ENCODE measurements around the gene MAP4K2. TPM values are rescaled to one million over a fixed set of nuclear protein-coding genes. Genes with fewer than 3 reads are reported as not detected.
A peak's percentile ranks its signal among the peaks of the same experiment; 100 is the strongest.

The MAP4K2 gene
- total and polyA plus RNA-seq, 2 of the 13 experiments (the other 11 are each of a cell fraction or from before 2014, with no cell fraction given): 8.3 to 17.6 TPM

GRCh38 chr11:64801158-64801464 lies 1.9 kb downstream of the MAP4K2 start (continued):
- TF ChIP-seq ZEB1 (IDR thresholded peaks at IDR 0.05; ENCODE audit: insufficient replicate concordance, low read depth): no peak

GRCh38 chr11:64800303-64801157 lies 2.5 kb downstream of the MAP4K2 start:
- in situ Hi-C loops (cut with HindIII; ENCODE audit: extremely low pct_ligation_motif_present, low pct_unique_long_range_greater_than_20kb) (loop anchor here (5.0 kb wide), 1 partner anchor 42 kb away; the partner anchor contains the start of gene CDC42BPG), intact Hi-C loops (cut with micrococcal nuclease; ENCODE audit: unreplicated experiment) (loop anchor here (5.0 kb wide), 1 partner anchor 47 kb away; no protein-coding TSS in a partner anchor)
- H3K79me2 ChIP-seq (ENCODE audit: insufficient read depth, low read length): no peaks in the 10 kb centered on the region
- no peaks in the 10 kb centered on the region for H3K27me3 ChIP-seq (ENCODE audit: control insufficient read depth in 1 of 2, insufficient read depth in 2 of 2, low read length in 2 of 2)
- ChIA-PET CTCF (ENCODE audit: low intra/inter-chr PET ratio, low total read pairs) (no interaction called here), POLR2A (interaction anchor here (0.9 to 3.2 kb wide), 4 partner anchors 10 to 42 kb away, joined by 3 to 19 read pairs (median 5); partner anchors contain the start of gene SF1)
- H3K27ac ChIP-seq (ENCODE audit: extremely low read length, insufficient read depth, low read length): peak overlapping the region; percentile 21
- H3K9me3 ChIP-seq (ENCODE audit: low read length): no peaks in the 10 kb centered on the region
- H2AFZ ChIP-seq (ENCODE audit: low read length): no peak overlapping the region
- H3K4me1 ChIP-seq (ENCODE audit: insufficient read depth, low read length): peaks cover 66% of the 10 kb centered on the region
- ATAC-seq: 0 out of 3 replicates have a peak, but pooled peaks have one; percentile 2
- BruUV-seq (replicated peaks): no TSS peak
- no peaks in the 10 kb centered on the region for H4K20me1 ChIP-seq (ENCODE audit: insufficient read depth, low read length)
- no peak for FAIRE-seq
- H3K36me3 ChIP-seq (replicated peaks in 1 of 2; ENCODE audit: control insufficient read depth in 1 of 2, insufficient read depth in 2 of 2, low read length in 2 of 2): peaks cover 4 to 7% of the 10 kb centered on the region in 2 experiments; a peak in 2 of 5 replicates
- H3K9ac ChIP-seq (ENCODE audit: insufficient read depth, low read depth, low read length): no peak overlapping the region
- 38% methylated on average over 12 of the region's 26 CpGs for WGBS (ENCODE audit: low lambda C conversion rate)
- peak overlapping the region; percentile 75 for H3K4me2 ChIP-seq (ENCODE audit: low read depth, low read length)
- no peak for DNase-seq (ENCODE audit: low spot score)
- H3K4me3 ChIP-seq (replicated peaks in 1 of 3; ENCODE audit: insufficient read depth in 1 of 3, low read depth in 2 of 3, low read length in 3 of 3): peak overlapping the region in 1 of 3 experiments; percentile 5; a peak in 1 of 6 replicates
- TF ChIP-seq ZNF337 (CRISPR knock-in tag; IDR thresholded peaks at IDR 0.05; ENCODE audit: borderline replicate concordance, low read depth) (no peak), ZNF335 (CRISPR knock-in tag; IDR thresholded peaks at IDR 0.05) (no peak), MAFG (CRISPR knock-in tag; IDR thresholded peaks at IDR 0.05) (no peak), HNRNPL (IDR thresholded peaks at IDR 0.05; ENCODE audit: low read depth, low read length) (0 out of 2 replicates have a peak, but pooled peaks have one; percentile 46), ZNF720 (CRISPR knock-in tag; IDR thresholded peaks at IDR 0.05) (no peak), ZNF772 (CRISPR knock-in tag; IDR thresholded peaks at IDR 0.05) (no peak), NR2C2 (CRISPR knock-in tag; IDR thresholded peaks at IDR 0.05; ENCODE audit: borderline replicate concordance) (0 out of 2 replicates have a peak, but pooled peaks have one; percentile 25), ZNF263 (CRISPR knock-in tag; IDR thresholded peaks at IDR 0.05) (no peak), ZBTB38 (CRISPR knock-in tag; IDR thresholded peaks at IDR 0.05) (no peak), PAX8 (CRISPR knock-in tag; IDR thresholded peaks at IDR 0.05; ENCODE audit: borderline replicate concordance) (no peak), ZBTB42 (CRISPR knock-in tag; IDR thresholded peaks at IDR 0.05) (no peak), TARDBP (CRISPR knock-in tag; IDR thresholded peaks at IDR 0.05) (no peak), SRY (CRISPR knock-in tag; IDR thresholded peaks at IDR 0.05) (no peak), AGO1 (IDR thresholded peaks at IDR 0.05; ENCODE audit: low read depth, low read length, poor library complexity, severe bottlenecking) (no peak), KLF16 (CRISPR knock-in tag; IDR thresholded peaks at IDR 0.05) (no peak), BRF2 (CRISPR knock-in tag; IDR thresholded peaks at IDR 0.05) (no peak), REST (IDR thresholded peaks at IDR 0.05; ENCODE audit: borderline replicate concordance in 1 of 2, low read depth in 1 of 2, low read length in 2 of 2) (no peak)
